NB4 (cell line): ENCODE data around the gene IQCF2.
"Not testable (repeated sequence)": the region's sequence is repeated elsewhere in the genome, so short reads cannot be mapped to it uniquely, and the experiment has no call there.

ENCODE experiments used
- DNase-seq: peaks from one replicate; pipeline ENCODE4 v3.0.0; 2010; ENCODE audit warnings: low read depth
- H3K4me3 ChIP-seq: one replicate; pipeline ENCODE4 v1.5.1; 2011; ENCODE audit warnings: mild to moderate bottlenecking, low read depth, low read length, moderate library complexity
- CTCF ChIP-seq: IDR thresholded peaks from one replicate; pipeline ENCODE4 v1.5.1; 2012; ENCODE audit warnings: low read depth, low read length
- MAX ChIP-seq: IDR thresholded peaks from 2 replicates; pipeline ENCODE4 v1.6.1; 2011; ENCODE audit warnings: low read depth, low read length
- MYC ChIP-seq: IDR thresholded peaks from 2 replicates; pipeline ENCODE4 v1.6.1; 2011; ENCODE audit warnings: low read depth, low read length
- POLR2A ChIP-seq: IDR thresholded peaks from 2 replicates; pipeline ENCODE4 v1.6.1; 2011; ENCODE audit warnings: mild to moderate bottlenecking; ENCODE audit not compliant: insufficient read length; ENCODE audit errors: extremely low read depth

Gene IQCF2

GRCh38 chr3:51894939-51895338 lies 33.5 kb downstream of the IQCF2 start:
- no peak for DNase-seq
- H3K4me3 ChIP-seq, result no peak overlapping the region
- TF ChIP-seq CTCF (no peak), MYC (no peak), MAX (no peak), POLR2A (no peak)

GRCh38 chr3:51896607-51897305 lies 35.3 kb downstream of the IQCF2 start:
- DNase-seq, result no peak
- no peak for TF ChIP-seq CTCF
- no peak for TF ChIP-seq MAX
- H3K4me3 ChIP-seq, result no peak overlapping the region

- TF ChIP-seq MAX (no peak), POLR2A (no peak), CTCF (no peak), MYC (no peak)
- no peak for DNase-seq
These were observed 36.0 kb downstream of the IQCF2 start for GRCh38 chr3:51897391-51897790.

GRCh38 chr3:51900043-51900442 lies 38.6 kb downstream of the IQCF2 start:
- not testable (repeated sequence) for H3K4me3 ChIP-seq, DNase-seq

More at GRCh38 chr3:51897391-51897790, 36.0 kb downstream of the IQCF2 start:
- no peak overlapping the region for H3K4me3 ChIP-seq

- DNase-seq, H3K4me3 ChIP-seq: not testable (repeated sequence)
These were observed 40.9 kb downstream of the IQCF2 start for GRCh38 chr3:51902361-51902760.

GRCh38 chr3:51904034-51904823 lies 42.8 kb downstream of the IQCF2 start:
- no peak for DNase-seq
- H3K4me3 ChIP-seq, result no peak overlapping the region
- no peak for TF ChIP-seq MYC
- TF ChIP-seq MAX, result no peak
- no peak for TF ChIP-seq CTCF
- TF ChIP-seq POLR2A, result no peak

- TF ChIP-seq CTCF, result no peak
- no peak for TF ChIP-seq POLR2A
- TF ChIP-seq MAX, result no peak
- no peak for TF ChIP-seq MYC
These were observed 46.6 kb downstream of the IQCF2 start for GRCh38 chr3:51908026-51908425.

More at GRCh38 chr3:51908026-51908425, 46.6 kb downstream of the IQCF2 start:
- H3K4me3 ChIP-seq, result no peak overlapping the region
- DNase-seq, result no peak
